TTC549 (cell line): ENCODE results near the gene SGSH.

Experiments used
- FAIRE-seq: peaks from 2 replicates; lab custom pipeline; 2012; peaks lifted over from hg19 to GRCh38; lab: Jason Lieb, UNC

The SGSH gene

DNA sequence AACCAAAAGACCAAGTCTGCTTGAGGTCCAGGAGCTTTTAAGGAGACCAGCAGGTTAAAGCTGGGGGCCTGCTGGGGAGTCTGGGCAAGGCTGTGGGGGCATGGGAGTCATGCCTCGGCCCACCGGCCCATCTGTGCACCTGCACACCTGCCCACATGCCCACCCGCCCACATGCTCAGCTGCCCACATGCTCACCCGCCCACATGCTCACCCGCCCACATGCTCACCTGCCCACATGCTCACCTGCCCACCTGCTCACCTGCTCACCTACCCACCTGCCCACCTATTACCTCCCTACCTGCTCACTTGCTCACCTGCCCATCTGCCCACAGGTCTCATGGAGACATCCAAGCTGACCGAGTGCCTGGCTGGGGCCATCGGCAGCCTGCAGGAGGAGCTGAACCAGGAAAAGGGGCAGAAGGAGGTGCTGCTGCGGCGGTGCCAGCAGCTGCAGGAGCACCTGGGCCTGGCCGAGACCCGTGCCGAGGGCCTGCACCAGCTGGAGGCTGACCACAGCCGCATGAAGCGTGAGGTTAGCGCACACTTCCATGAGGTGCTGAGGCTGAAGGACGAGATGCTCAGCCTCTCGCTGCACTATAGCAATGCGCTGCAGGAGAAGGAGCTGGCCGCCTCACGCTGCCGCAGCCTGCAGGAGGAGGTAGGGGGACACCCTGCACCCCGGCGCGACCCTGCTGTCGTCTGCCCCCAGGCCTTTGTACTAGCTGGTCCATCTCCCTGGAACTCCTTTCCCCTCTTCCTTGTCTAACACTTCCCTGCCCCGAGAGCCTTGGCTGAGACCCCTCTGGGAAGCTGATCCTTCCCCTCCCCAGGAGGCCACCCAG, 36.3 kb downstream of the SGSH start:
- no peak for FAIRE-seq

DNA sequence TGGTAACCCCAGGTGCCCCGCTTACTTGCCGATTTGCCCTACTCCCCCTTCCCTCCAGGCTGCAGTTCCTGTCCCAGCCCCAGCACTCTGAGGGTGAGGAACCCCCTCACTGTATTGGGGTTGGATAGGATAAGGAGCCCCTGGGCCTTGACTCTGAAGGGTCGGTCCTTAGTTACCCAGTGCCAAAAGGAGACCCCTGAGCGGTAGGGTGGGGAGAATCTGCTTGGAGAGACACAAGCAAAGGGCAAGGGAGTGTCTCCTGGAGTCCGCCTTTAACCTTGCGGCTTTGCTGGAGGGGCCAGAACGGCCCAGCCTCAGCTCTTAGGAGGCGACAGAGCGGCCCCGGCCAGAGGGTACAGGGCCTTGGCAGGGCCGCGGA, 37.3 kb downstream of the SGSH start:
- no peak for FAIRE-seq

DNA sequence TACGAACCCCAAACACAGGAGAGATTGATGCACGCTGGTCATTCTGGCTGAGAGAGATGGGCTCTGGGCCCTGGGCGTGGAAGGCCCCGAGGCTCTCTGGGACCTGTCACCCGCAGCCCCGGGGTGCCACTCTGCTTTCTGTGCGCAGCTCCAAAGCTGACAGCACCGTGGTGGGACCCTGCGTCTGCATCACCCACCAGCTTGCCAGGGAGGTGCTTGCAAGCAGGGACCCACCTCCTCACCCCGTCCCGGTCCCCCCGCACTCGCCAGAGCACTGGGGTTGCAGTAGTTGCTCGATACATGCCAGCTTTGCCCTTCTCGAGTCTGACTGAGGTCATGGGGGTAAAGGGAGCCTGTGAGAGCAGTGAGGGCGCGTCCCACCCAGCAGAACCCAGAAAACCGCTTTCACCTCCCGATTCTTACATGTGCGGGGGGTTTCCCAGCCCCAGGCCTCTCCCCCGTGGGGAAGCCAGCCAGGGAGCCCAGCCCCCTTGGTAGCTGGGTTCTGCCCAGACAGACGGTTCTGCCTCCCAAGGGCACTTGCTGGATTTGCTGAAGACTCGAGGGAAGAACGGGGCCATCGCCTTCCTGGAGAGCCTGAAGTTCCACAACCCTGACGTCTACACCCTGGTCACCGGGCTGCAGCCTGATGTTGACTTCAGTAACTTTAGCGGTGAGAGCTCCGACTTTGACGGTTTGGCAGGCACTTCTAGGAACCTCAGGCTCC, 37.9 kb downstream of the SGSH start:
- FAIRE-seq = no peak

DNA sequence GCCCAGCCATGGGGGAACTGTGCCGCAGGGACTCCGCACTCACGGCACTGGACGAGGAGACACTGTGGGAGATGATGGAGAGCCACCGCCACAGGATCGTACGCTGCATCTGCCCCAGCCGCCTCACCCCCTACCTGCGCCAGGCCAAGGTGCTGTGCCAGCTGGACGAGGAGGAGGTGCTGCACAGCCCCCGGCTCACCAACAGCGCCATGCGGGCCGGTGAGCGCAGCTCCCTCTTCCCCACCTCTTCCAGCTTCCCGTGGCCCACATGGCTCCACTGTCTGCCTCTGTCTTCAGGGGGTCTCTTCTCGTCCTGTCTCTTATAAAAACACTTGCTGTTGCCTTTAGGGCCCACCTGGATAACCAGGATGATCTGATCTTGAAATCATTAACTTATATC, 38.7 kb downstream of the SGSH start:
- FAIRE-seq = no peak

DNA sequence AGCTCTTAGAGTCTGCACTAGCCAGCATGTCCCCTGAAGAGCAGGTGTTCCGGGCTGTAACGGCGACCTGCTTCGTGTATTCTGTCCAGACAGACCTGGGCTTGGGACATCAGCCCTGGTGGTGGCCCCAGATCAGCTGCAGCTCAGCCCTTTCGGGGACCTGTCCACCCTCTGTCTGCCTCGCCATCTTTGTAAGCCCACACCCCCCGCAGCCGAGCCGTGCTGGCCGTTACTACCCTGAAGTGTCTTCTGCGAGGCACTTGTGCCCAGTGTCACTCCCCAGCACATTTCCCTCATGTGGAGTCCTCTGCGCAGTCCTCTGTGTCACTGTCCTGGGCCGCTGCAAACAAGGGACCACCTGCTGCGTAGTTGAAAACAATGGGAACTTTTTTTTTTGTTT, 39.9 kb downstream of the SGSH start:
- no peak for FAIRE-seq

DNA sequence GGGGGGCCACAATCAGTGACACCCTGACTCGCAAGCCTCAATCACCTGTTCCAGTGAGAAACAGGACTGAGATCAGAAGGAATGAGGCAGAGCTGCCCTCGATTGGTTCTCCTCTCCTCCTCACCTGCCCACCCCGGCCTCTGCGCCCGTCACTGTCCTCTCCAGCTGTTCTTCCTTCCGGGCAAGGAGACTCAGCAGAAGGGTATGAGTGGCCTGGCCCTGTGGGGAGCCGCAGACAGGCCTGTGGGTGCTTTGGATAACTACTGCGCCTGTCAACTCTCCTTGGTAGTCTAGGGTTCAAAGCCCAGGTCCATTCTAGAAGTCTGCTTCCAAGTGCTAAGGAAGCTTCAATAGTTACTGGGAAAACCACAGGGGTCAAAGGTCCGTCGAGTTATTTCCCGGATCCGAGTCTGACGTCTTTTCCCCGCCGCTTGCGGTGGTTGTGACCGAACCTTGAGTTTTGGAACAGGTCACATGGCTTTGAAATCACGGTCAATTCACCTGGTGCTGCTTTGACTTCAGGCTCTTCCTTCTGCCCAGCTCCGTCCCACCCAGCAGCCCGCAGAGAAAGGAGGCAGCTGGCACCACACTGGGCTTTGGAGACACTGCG, 42.0 kb downstream of the SGSH start:
- FAIRE-seq = no peak

DNA sequence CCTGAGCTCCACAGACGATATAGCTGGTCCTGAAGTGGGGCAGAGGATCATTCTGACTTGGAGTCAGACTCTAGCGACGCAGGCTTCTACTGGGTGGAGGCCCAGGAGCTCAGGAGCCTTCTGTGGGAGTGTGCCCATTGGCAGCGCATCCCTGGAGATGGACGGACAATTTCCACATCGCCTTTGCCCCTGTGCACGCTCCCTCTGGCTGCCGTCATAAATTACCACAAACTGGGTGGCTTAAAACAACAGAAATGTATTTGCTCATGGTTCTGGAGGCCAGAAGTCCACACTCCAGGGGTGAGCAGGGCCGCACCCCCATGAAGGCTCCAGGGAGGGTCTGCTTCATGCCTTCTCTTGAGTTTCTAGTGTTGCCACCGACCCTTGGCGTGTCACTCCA, 43.4 kb downstream of the SGSH start:
- FAIRE-seq = no peak

DNA sequence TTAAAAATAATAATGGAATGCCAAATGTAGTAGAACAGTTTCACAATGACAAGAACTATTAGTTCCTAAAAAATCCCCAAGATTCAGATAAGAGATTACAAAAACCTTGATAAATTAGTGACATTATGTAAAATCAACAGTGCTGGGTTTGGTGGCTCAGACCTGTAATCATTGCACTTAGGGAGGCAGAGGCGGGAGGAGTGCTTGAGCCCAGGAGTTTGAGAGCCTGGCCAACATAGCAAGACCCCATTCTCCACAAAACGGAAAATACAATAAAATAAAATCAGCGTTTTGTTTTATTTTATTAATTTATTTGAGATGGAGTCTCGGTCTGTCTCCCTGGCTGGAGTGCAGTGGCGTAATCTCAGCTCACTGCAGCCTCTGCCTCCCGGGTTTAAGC, 46.2 kb downstream of the SGSH start:
- no peak for FAIRE-seq

DNA sequence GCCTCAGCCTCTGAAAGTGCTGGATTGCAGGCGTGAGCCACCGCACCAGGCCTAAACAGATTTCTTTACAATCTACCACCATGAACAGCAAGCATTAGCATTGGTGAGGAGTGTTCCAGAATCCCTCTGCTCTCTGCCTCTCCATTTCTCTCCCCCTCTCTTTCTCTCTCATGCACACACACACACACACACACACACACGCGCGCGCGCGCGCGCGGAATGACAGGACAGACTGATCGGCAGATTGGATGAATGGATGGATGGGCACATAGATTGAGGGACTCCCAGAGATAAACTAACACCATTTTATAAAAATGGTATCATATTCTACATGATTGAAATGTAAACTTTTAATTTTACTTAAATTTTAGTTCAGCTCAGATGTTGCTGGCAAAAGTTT, 47.0 kb downstream of the SGSH start:
- FAIRE-seq = no peak

DNA sequence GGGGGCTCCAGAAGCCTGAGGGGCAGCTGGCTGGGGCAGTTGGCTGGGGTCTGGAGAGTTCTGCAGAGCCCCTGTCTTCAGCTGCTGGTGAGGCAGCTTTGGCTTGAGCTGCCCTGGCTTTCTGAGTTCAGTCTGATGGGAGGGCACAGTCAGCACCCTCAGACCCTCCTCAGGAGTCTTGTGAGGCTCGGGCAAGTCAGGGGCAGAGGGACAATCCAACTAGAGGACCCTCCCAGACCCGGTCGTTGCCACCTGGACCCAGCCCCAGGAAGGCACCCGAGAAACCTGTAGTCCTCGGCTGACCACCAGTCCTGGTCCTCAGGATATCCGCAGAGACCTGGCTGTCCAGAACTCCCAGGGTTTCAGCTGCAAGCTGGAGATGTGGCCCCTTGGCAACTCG, 48.5 kb downstream of the SGSH start:
- no peak for FAIRE-seq

DNA sequence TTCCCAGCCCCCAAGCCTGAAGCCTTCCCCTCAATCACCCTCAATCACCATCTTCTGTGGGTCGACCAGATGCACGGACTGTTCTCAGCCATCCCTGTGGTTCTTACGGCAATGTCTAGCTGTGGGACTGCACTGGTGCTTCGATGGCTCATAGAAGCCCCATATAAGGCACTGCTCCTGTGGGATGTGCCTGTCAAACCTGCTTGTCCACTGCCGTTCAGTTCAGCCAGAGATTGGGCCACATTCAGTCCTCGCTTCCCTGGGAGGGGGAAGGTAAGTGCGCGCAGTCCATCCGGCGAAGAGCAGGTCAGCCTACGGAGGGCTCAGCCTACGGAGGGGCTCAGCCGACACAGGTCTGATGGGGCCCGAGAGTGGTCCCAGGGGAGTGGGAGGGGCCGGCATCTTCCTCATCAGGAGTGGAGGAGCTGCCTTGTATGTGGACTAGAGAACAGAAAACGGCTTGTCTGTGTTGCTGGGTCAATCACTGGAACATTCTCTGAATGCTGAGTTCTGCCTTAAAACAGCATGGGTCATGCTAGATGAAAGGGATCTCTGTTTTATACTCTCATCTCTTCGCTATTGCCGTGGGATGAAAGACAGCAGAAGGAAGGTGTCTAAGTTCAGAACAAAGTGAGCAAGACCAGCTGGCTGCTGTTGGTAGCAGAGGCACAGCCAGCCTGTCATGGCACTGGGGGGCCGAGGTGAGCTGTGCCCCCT, 50.2 kb downstream of the SGSH start, which contains the start of gene CARD14:
Gene CARD14 (plus strand): TSS at position 247 of the 717 bp plus-strand sequence. CDS start 11,409 bp downstream, outside the sequence.
- no peak for FAIRE-seq

DNA sequence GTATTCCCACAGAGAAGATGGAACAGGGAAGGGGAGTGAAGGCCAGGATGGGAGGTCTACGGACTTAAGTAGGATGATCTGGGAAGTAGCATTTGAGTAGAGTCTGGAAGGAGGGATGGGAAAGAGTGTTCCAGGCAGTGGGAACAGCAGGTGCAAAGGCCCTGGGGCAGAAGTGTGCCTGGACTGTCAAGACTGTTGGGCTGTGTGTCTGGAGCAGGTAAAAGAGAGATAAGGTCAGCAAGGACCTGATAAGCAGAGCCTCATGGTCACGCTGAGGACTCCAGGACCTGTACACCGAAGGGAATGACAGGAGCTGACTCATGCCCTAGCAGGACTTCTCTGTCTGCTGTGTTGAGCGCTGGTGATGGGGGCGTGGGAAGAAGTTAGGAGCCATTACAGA, 51.0 kb downstream of the SGSH start:
- FAIRE-seq = no peak

DNA sequence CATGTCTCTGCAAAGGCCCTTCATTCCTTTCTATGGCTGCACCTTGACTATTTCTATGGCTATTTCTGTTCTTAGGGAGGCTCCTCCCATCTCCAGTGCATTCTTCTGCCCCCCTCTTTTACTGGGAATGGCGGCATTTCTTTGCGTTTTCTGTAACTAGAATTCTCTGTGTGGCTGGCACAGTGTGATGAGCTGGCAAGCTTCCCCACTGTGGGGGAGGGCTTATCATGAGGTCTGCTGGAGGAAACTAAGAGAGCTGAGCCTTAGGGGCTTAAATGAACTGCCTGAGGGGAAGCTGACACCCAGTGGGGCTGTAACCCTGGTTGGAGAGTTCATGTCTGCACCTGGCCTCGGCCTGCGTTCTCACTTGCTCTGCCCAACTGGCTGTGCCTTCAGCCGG, 51.8 kb downstream of the SGSH start:
- FAIRE-seq = no peak

DNA sequence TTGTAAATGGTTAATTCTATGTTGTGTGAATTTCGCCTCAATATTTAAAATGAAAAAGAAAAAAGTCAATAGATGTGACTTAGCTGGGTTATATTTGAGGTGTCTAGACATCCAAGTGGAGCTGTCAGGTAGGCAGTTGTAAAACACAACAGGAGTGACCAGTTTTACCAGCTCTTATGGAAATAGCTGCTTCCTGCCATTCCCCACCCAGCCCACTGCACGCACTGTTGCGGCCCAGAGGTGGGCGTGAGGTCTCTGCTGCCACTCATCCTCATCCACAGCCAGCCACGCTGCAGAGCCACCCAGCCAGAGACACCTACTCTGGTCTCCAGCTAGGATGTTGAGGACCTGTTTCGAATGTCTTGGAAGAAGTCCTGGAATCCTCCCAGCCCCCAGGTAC, 53.7 kb downstream of the SGSH start:
- FAIRE-seq = no peak

DNA sequence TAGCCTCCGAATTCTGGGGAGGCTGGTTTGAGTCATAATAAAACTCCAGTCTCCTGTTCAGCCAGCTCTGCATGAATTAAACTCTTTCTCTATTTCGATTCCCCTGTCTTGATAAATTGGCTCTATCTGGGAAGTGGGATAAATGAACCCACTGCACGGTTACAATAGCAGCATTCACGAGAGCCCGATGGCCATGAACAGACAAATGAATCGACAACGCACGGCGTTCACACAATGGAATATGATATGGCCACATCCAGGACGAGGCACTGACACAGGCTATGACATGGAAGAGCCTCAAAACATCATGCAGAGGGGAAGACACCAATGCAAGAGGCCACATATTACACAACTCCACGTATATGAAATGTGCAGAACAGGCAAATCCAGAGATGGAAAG, 55.9 kb downstream of the SGSH start:
- FAIRE-seq = no peak

DNA sequence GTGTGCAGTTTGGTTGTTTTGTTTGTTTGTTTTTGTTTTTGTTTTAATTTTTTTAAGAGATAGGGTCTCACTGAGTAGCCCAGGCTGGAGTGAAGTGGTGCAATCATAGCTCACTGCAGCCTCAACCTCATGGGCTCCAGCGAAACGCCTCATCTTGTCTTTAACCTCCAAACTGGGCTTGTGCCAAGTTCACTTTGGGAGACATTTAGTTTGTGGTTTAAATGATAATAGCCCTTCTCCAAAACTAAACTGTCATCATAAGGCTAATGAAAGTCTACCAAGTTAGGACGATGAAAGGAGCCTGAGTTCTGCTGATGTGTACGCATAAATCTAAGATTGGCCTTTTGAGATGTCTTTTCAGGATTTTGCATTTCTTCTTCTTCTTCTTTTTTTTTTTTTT, 56.8 kb downstream of the SGSH start:
- FAIRE-seq = no peak

DNA sequence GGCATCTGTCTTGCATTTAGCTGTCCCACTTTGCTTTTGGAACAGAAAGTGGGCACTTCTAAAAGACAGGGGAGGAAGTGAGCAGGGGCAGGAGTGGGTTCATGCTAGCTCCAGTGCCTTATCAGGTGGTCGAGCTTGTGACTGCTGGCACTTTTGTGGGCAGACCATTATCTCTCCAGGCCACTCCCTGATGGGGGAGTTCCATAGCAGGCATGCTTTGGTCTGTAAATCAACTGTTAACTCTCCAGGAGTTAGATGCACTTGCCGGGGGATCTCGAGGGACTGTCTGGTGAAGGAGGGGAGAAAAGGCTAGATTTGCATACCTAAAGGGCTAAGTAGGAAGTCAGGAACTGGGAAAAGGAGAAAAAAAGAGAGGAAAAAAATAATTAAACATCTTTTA, 59.6 kb downstream of the SGSH start:
- FAIRE-seq = no peak
